GM15510 (cell line): Measurements from ENCODE around the gene TASP1.

ENCODE experiments used
- POLR2A ChIP-seq: IDR thresholded peaks from 3 replicates; pipeline ENCODE4 v1.6.1; 2011; ENCODE audit warnings: borderline replicate concordance; ENCODE audit not compliant: insufficient read length; ENCODE audit errors: extremely low read depth

Gene TASP1

GRCh38 chr20:13486694-13487093 is 152.0 kb downstream of the TASP1 start:
- TF ChIP-seq POLR2A: no peak

DNA sequence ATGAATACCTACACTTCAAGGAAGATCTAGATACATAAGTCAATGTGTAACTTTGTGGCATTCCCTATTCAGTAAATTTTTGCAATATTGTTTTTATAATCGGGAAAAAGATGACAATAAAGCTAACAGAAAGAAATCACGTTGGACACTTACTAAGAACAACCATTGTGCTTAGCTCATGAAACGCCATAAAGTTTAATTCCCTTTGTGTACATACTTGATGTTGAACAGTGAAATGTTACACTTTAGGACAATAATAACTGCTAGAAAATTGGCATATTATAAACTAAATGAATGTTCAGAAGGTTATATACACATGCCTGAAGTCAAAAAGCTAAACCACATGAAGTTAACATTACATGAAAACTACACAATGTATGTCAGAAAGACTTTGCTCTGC is 153.2 kb downstream of the TASP1 start:
- no peak for TF ChIP-seq POLR2A

DNA sequence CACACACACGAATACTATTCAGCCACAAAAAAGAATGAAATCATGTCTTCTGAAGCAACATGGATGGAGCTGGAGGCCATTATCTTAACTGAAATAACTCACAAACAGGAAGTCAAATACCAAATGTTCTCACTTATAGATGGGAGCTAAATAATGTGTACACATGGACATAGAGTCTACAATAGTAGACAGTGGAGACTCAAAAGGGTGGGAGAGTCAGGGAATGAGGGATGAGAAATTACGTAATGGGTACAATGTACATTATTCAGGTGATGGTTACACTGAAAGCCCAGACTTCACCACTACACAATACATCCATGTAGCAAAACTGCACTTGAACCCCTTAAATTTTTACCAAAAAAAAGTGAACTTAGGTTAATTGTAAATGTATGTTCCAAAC is 160.4 kb downstream of the TASP1 start:
- TF ChIP-seq POLR2A: no peak

- no peak for TF ChIP-seq POLR2A
Measured at GRCh38 chr20:13474467-13474866, 164.3 kb downstream of the TASP1 start.

- TF ChIP-seq POLR2A: no peak
Measured at GRCh38 chr20:13469262-13469661, 169.5 kb downstream of the TASP1 start.

GRCh38 chr20:13468166-13468565 is 170.6 kb downstream of the TASP1 start:
- no peak for TF ChIP-seq POLR2A

DNA sequence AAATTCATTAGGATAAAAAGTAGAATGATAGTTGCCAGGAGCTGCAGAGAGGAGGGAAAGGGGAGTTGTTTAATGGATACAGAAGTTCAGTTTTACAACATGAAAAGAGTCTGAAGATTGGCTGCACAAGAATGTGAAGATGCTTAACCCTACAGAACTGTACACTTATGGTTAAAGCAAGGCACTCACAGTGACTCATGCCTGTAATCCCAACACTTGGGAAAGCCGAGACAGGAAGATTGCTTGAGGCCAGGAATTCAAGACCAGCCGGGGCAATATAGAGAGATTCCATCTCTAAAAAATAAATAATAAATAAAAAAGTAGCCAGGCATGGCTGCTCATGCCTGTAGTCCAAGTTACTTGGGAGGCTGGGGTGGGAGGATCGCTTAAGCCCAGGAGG is 174.0 kb downstream of the TASP1 start:
- TF ChIP-seq POLR2A: no peak

DNA sequence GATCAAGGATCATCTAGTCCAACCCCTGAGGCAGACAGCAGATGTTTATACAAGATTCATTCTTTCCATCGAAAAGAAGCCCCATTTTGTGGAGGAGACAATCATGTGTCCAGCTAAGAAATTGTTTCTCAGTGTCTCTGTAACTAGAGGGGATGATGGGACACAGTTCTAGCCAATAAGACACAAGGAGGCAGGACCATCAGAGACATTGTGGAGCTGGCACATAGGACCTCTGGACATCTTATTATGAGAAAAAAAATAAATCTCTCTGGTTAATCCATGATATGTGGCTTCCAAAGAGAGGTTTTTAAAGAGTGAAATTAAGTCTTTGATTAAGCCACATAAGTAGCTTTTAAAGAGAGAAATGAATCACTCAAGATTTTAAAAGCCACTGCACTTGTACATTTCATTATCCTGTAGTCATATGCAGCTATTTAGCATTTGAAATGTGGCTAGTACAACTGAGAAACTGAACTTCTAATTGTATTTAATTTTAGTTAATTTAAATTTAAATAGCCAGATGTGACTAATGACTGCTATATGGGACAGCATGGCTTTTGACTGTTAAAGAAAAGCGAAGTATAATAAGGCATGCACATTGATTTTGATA is 176.8 kb downstream of the TASP1 start:
- no peak for TF ChIP-seq POLR2A

GRCh38 chr20:13458860-13459451 is 179.8 kb downstream of the TASP1 start:
- TF ChIP-seq POLR2A: no peak

GRCh38 chr20:13457487-13457886 is 181.2 kb downstream of the TASP1 start:
- TF ChIP-seq POLR2A: no peak

DNA sequence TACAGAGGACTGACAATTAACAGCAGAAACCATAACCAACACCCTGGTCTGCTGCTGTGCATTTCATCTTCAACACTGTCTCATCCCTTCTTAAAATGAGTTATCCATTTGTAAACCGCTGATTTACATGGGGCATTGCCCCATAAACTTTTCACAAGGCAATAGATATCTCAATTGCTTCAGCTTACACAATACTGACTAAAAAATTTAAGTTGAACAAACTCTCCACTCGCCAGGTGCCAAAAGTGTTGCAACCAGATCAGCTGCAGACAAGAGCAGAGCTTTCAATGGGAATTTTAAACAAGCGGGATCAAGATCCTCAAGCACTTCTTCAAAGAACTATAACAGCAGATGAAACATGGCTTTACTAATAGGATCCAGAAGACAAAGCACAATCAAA is 183.0 kb downstream of the TASP1 start:
- no peak for TF ChIP-seq POLR2A

GRCh38 chr20:13453367-13453766 is 185.4 kb downstream of the TASP1 start:
- TF ChIP-seq POLR2A: no peak

DNA sequence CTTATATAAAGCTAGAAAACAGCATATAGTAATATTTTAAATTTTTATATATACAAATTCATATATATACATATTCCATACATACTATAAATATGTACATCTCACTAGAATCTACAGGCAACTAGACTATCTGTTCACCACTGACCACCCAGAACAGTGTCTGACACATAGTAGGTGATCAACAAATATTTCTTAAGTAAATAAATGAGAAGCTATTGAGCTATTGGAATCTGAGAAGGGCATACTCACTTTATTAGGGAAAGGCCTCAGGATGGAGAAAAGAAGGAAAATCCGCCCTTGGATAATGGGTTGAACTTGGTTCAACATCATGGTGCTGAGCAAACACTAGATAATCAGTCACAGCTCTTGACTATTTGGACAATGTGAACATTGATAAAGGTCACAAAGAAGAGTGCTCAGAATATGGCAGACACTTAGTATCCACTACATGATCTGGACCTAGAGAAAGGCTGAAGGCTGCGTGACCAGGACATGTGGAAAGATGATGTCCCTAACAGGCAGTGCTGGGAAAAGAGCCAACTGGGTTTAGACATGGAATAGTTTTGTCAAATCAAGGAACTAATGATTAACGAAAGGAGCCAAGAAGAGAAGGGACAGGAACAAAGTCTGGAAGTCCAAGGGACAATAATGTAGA is 186.1 kb downstream of the TASP1 start:
- no peak for TF ChIP-seq POLR2A

GRCh38 chr20:13449868-13450434 is 188.8 kb downstream of the TASP1 start:
- TF ChIP-seq POLR2A: no peak

GRCh38 chr20:13447385-13448180 is 191.1 kb downstream of the TASP1 start:
- TF ChIP-seq POLR2A: no peak

DNA sequence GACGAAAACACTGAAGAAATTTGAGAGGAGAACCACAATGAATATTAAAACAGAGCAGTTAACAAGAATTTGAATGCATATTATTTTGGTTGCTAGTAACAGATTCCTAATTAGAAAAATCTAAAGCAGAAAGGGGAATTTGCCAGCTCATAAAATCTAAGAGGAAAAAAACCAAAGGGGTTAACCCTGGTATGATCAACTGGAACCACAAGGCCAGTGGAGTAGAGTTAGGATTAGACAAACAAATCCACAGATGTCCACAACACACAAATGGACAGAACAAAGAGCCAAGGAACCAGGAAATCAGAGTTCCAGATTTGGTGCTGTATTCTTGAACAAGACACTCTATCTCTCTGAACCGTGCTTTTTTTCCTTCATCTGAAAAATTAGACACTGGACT is 195.0 kb downstream of the TASP1 start:
- no peak for TF ChIP-seq POLR2A

DNA sequence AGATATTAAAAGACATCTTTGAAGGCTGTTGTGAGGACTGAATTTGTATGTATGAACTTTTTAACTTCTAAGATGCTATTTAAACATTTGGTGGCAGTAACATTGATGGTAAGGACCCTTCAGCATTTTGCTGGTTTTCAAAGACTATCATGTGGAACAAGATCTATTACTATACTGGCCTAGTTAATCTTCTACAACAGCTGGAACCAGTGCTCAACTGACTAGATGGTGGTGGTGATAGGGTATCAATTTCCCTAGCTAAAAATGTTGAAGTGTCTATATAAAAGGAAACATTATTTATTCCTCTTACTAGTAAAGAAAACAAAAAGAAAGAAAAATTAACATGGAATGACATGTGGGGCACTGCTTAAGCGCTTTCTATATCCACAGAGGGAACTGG is 195.7 kb downstream of the TASP1 start:
- no peak for TF ChIP-seq POLR2A
